Naive B cell (primary cell): ENCODE results near the gene OTUB2. TPM values are rescaled to one million over a fixed set of nuclear protein-coding genes. Genes with fewer than 3 reads are reported as not detected.

ENCODE experiments used
- ATAC-seq, 2 donors: fragments of 150-1000 bp; cut with Tn5 transposase; 2 replicates each; pipeline ENCODE4 v1.10.0; 2021; ENCODE audit warnings: low read depth in 2 of 2, mild to moderate bottlenecking in 2 of 2, moderate library complexity in 2 of 2
- DNase-seq: peaks from one replicate; pipeline ENCODE4 v3.0.0; 2022
- H3K27ac Mint-ChIP-seq, 6 donors: one replicate each; pipeline ENCODE4 v1.8.0; 2020 to 2022; ENCODE audit warnings: mild to moderate bottlenecking in 6 of 6, mixed read lengths in 6 of 6, moderate library complexity in 5 of 6, inconsistent platforms in 2 of 6
- H3K27me3 Mint-ChIP-seq, 3 donors: one replicate each; pipeline ENCODE4 v1.8.0; 2021 to 2022; ENCODE audit warnings: mixed read lengths in 3 of 3, mild to moderate bottlenecking in 1 of 3
- H3K36me3 Mint-ChIP-seq, 2 donors: one replicate each; pipeline ENCODE4 v1.8.0; 2020 to 2022; ENCODE audit warnings: mixed read lengths in 2 of 2, inconsistent platforms in 1 of 2, mild to moderate bottlenecking in 1 of 2
- H3K4me1 Mint-ChIP-seq, 3 donors: one replicate each; pipeline ENCODE4 v1.8.0; 2020 to 2022; ENCODE audit warnings: mixed read lengths in 3 of 3, inconsistent platforms in 1 of 3, mild to moderate bottlenecking in 1 of 3, moderate library complexity in 1 of 3
- H3K4me3 Mint-ChIP-seq, 8 donors: one replicate each; pipeline ENCODE4 v1.8.0; 2020 to 2022; ENCODE audit warnings: mild to moderate bottlenecking in 8 of 8, mixed read lengths in 8 of 8, moderate library complexity in 8 of 8, inconsistent platforms in 2 of 8
- H3K9me3 Mint-ChIP-seq, 7 donors: one replicate each; pipeline ENCODE4 v1.8.0; 2020 to 2022; ENCODE audit warnings: mixed read lengths in 7 of 7, mild to moderate bottlenecking in 5 of 7, inconsistent platforms in 2 of 7, moderate library complexity in 1 of 7
- polyA plus RNA-seq, 6 donors: library from polyadenylated mRNA; unstranded; fragments of 300-500 nt; fragmentation: Illumina TruSeq; gene quantifications; one replicate each; pipeline ENCODE4 v1.2.3, GENCODE V29; 2021; ENCODE audit warnings: low read depth in 6 of 6

Gene OTUB2
- polyA plus RNA-seq, 6 donors from 2014 or later: 0.08 to 0.23 (median 0.20) TPM; not detected in 1

GRCh38 chr14:94074534-94074933 is 48.4 kb downstream of the OTUB2 start:
- peak overlapping the region in 2 of 8 donors; percentile 1 to 42 for H3K4me3 Mint-ChIP-seq
- DNase-seq (no peak), ATAC-seq (no peak)
- peaks cover 4 to 41% (median 33%) of the 10 kb centered on the region in 7 donors for H3K9me3 Mint-ChIP-seq
- H3K27ac Mint-ChIP-seq: no peak overlapping the region
- peaks cover 33 to 76% (median 62%) of the 10 kb centered on the region in 3 donors for H3K4me1 Mint-ChIP-seq
- no peaks in the 10 kb centered on the region for H3K27me3 Mint-ChIP-seq
- H3K36me3 Mint-ChIP-seq: peaks cover 46 to 47% of the 10 kb centered on the region in 2 donors

- ATAC-seq (no peak), DNase-seq (no peak)
- H3K4me1 Mint-ChIP-seq: peaks cover 37 to 78% (median 62%) of the 10 kb centered on the region in 3 donors
- no peak overlapping the region for H3K27ac Mint-ChIP-seq
- peaks cover 4 to 38% (median 30%) of the 10 kb centered on the region in 7 donors for H3K9me3 Mint-ChIP-seq
- peaks cover 45 to 49% of the 10 kb centered on the region in 2 donors for H3K36me3 Mint-ChIP-seq
- H3K4me3 Mint-ChIP-seq: peak overlapping the region in 2 of 8 donors; percentile 42 to 59
- no peaks in the 10 kb centered on the region for H3K27me3 Mint-ChIP-seq
These were observed 48.9 kb downstream of the OTUB2 start for GRCh38 chr14:94075008-94075407.

- Mint-ChIP-seq H3K36me3 (peaks cover 37 to 38% of the 10 kb centered on the region in 2 donors), H3K27ac (peak overlapping the region in 1 of 6 donors; percentile 10), H3K4me1 (peaks cover 37 to 74% (median 56%) of the 10 kb centered on the region in 3 donors), H3K27me3 (no peaks in the 10 kb centered on the region), H3K9me3 (peaks cover 2 to 24% (median 18%) of the 10 kb centered on the region in 7 donors), H3K4me3 (peak overlapping the region in 7 of 8 donors; percentile 5 to 98 (median 56))
- no peak for ATAC-seq
- DNase-seq: no peak
These were observed 51.1 kb downstream of the OTUB2 start for GRCh38 chr14:94077111-94077821.

GRCh38 chr14:94077823-94078222 is 51.7 kb downstream of the OTUB2 start:
- Mint-ChIP-seq H3K27me3 (no peaks in the 10 kb centered on the region), H3K36me3 (peaks cover 33 to 37% of the 10 kb centered on the region in 2 donors), H3K4me3 (peak overlapping the region in 7 of 8 donors; percentile 55 to 100 (median 99)), H3K27ac (peak overlapping the region in 2 of 6 donors; percentile 8 to 10), H3K9me3 (peaks cover 0 to 23% (median 16%) of the 10 kb centered on the region in 7 donors), H3K4me1 (peaks cover 35 to 73% (median 54%) of the 10 kb centered on the region in 3 donors)
- no peak for ATAC-seq
- no peak for DNase-seq

GRCh38 chr14:94079891-94080620 is 53.9 kb downstream of the OTUB2 start:
- ATAC-seq (peak in 1 of 2 donors; percentile 13), DNase-seq (peak; percentile 9)
- Mint-ChIP-seq H3K4me1 (peaks cover 35 to 62% (median 47%) of the 10 kb centered on the region in 3 donors), H3K27ac (peak overlapping the region; percentile 98 to 100 (median 99)), H3K36me3 (peaks cover 25 to 28% of the 10 kb centered on the region in 2 donors), H3K9me3 (peaks cover 0 to 9% (median 7%) of the 10 kb centered on the region in 7 donors), H3K4me3 (peak overlapping the region; percentile 98 to 100 (median 100)), H3K27me3 (no peaks in the 10 kb centered on the region)

GRCh38 chr14:94080621-94081385 is 54.7 kb downstream of the OTUB2 start, which contains the start of the genes DDX24 and IFI27L1:
TSS of gene DDX24 (minus strand) at chr14:94081202. CDS start at chr14:94079742, 1,460 bp downstream.
TSS of gene IFI27L1 (plus strand) at chr14:94081310. CDS start at chr14:94096938, 15,628 bp downstream.
- ATAC-seq (peak; percentile 93), DNase-seq (peak; percentile 96)
- H3K9me3 Mint-ChIP-seq: peaks cover 0 to 2% (median 0%) of the 10 kb centered on the region in 7 donors
- peak within 1 kb of the TSS; percentile 98 to 100 (median 99) for H3K27ac Mint-ChIP-seq
- peak within 1 kb of the TSS; percentile 98 to 100 (median 100) for H3K4me3 Mint-ChIP-seq
- no peaks in the 10 kb centered on the region for H3K27me3 Mint-ChIP-seq
- peaks cover 28 to 55% (median 40%) of the 10 kb centered on the region in 3 donors for H3K4me1 Mint-ChIP-seq
- peaks cover 21 to 25% of the 10 kb centered on the region in 2 donors for H3K36me3 Mint-ChIP-seq

GRCh38 chr14:94081386-94081820 is 55.3 kb downstream of the OTUB2 start:
- Mint-ChIP-seq H3K9me3 (peaks cover 0 to 2% (median 0%) of the 10 kb centered on the region in 7 donors), H3K36me3 (peaks cover 21 to 25% of the 10 kb centered on the region in 2 donors), H3K4me3 (peak overlapping the region; percentile 98 to 100 (median 100)), H3K4me1 (peaks cover 28 to 49% (median 40%) of the 10 kb centered on the region in 3 donors), H3K27ac (peak overlapping the region; percentile 95 to 100 (median 98)), H3K27me3 (no peaks in the 10 kb centered on the region)
- ATAC-seq (no peak), DNase-seq (no peak)

GRCh38 chr14:94087891-94088290 is 61.8 kb downstream of the OTUB2 start:
- no peaks in the 10 kb centered on the region for H3K4me1 Mint-ChIP-seq
- H3K9me3 Mint-ChIP-seq: peaks cover 0 to 2% (median 0%) of the 10 kb centered on the region in 7 donors
- no peak for ATAC-seq
- no peaks in the 10 kb centered on the region for H3K27me3 Mint-ChIP-seq
- H3K4me3 Mint-ChIP-seq: no peak overlapping the region
- DNase-seq: no peak
- no peaks in the 10 kb centered on the region for H3K36me3 Mint-ChIP-seq
- H3K27ac Mint-ChIP-seq: no peak overlapping the region

GRCh38 chr14:94088516-94088915 is 62.4 kb downstream of the OTUB2 start:
- Mint-ChIP-seq H3K27me3 (no peaks in the 10 kb centered on the region), H3K9me3 (peaks cover 0 to 2% (median 0%) of the 10 kb centered on the region in 7 donors), H3K4me3 (no peak overlapping the region), H3K27ac (no peak overlapping the region), H3K4me1 (no peaks in the 10 kb centered on the region), H3K36me3 (no peaks in the 10 kb centered on the region)
- ATAC-seq (no peak), DNase-seq (no peak)

GRCh38 chr14:94089479-94089878 is 63.3 kb downstream of the OTUB2 start:
- Mint-ChIP-seq H3K36me3 (no peaks in the 10 kb centered on the region), H3K27me3 (no peaks in the 10 kb centered on the region), H3K4me3 (no peak overlapping the region), H3K9me3 (peaks cover 0 to 2% (median 0%) of the 10 kb centered on the region in 7 donors), H3K27ac (no peak overlapping the region), H3K4me1 (no peaks in the 10 kb centered on the region)
- ATAC-seq: no peak
- DNase-seq: no peak

GRCh38 chr14:94093418-94093817 is 67.3 kb downstream of the OTUB2 start:
- no peaks in the 10 kb centered on the region for H3K36me3 Mint-ChIP-seq
- no peaks in the 10 kb centered on the region for H3K9me3 Mint-ChIP-seq
- no peaks in the 10 kb centered on the region for H3K4me1 Mint-ChIP-seq
- no peaks in the 10 kb centered on the region for H3K27me3 Mint-ChIP-seq
- H3K4me3 Mint-ChIP-seq: no peak overlapping the region
- peak overlapping the region in 1 of 6 donors; percentile 60 for H3K27ac Mint-ChIP-seq
- DNase-seq: no peak
- no peak for ATAC-seq

- DNase-seq (no peak), ATAC-seq (no peak)
- Mint-ChIP-seq H3K4me1 (peaks cover 0 to 4% (median 0%) of the 10 kb centered on the region in 3 donors), H3K9me3 (no peaks in the 10 kb centered on the region), H3K4me3 (no peak overlapping the region), H3K27me3 (no peaks in the 10 kb centered on the region), H3K27ac (no peak overlapping the region), H3K36me3 (no peaks in the 10 kb centered on the region)
These were observed 71.0 kb downstream of the OTUB2 start for GRCh38 chr14:94097091-94097490.
